Heart left ventricle (tissue), 13 donors: ENCODE results near the gene CHD3.

Experiments used
- POLR2A ChIP-seq, 2 donors: fragments of 450-650 bp; IDR thresholded peaks; one replicate each; pipeline ENCODE4 v1.6.1; 2017; ENCODE audit warnings: antibody characterized with exemption in 2 of 2, mild to moderate bottlenecking in 2 of 2, moderate library complexity in 2 of 2
- TF ChIP-seq, protein P1 (sequence below), 12 donors: fragments of 200-600 bp; sonication (generic) in 4 of 12; IDR thresholded peaks; one replicate each; pipeline versions ENCODE4 v1.5.0 to v1.8.0; 2018 to 2022; ENCODE audit warnings: antibody characterized with exemption in 12 of 12, mild to moderate bottlenecking in 5 of 12
- donor health status: ischemic (EF 13 %, LVEDD 7.1; RV severe dilation, severe dysfunction).
- donor health status: DM: no; HTN: yes; CAD: no.
- donor health status: DM: no; HTN: no; CAD: no.
- donor health status: ischemic (EF 25% LVEDD 6.9; RV normal size, moderate dysfunction).
- donor health status: ischemic (EF 25% LVEDD 5.7; RV mildly dilated, moderate dysfunction).
- donor health status: ischemic (EF 35%, LVEDD 5.7; RV mildly dilated, moderate dysfunction).
- donor health status: nonischemic (EF 11% LVEDD 7.7; RV severe dilation, severe dysfunction).
- donor health status: DM: yes; HTN: yes; CAD: no.
- donor health status: PGD.
- donor health status: ischemic (EF 29% LVEDD 5.4; RV normal size, mild dysfunction).
- donor health status: nonischemic (EF 23%, LVEDD 6.1; RV moderate dilation, normal function).

DNA sequence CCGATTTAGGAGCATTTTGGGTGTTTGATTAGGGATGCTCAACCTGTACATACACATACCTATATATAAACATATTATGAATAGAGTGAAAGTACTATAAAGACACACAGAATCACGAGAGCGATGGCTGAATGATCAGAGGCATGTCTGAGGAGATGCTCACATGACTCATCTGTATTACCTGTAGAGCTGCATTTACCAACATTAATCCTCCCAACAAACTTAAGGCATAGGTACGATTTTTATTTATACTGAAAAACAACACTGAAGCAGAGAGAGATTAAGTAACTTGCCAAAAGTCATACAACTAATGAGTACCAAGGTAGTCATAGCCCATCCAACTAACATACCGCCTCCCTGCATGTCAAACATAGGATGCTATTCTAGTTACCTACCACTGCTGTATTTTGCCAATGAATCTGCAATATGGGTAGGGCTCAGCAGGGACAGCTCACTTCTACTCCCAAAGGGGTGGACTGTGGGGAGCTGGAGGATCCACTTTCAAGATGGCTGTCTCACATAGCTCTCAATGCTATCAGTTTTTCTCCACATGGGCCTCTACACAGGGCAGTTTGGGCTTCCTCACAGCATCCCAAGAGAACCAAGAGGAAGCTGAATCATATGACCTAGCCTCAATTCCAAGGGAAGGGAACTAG lies 23.5 kb upstream of the CHD3 start:
- TF ChIP-seq, protein P1, sequence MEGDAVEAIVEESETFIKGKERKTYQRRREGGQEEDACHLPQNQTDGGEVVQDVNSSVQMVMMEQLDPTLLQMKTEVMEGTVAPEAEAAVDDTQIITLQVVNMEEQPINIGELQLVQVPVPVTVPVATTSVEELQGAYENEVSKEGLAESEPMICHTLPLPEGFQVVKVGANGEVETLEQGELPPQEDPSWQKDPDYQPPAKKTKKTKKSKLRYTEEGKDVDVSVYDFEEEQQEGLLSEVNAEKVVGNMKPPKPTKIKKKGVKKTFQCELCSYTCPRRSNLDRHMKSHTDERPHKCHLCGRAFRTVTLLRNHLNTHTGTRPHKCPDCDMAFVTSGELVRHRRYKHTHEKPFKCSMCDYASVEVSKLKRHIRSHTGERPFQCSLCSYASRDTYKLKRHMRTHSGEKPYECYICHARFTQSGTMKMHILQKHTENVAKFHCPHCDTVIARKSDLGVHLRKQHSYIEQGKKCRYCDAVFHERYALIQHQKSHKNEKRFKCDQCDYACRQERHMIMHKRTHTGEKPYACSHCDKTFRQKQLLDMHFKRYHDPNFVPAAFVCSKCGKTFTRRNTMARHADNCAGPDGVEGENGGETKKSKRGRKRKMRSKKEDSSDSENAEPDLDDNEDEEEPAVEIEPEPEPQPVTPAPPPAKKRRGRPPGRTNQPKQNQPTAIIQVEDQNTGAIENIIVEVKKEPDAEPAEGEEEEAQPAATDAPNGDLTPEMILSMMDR (IDR thresholded peaks at IDR 0.05) = no peak
- no peak for TF ChIP-seq POLR2A (IDR thresholded peaks at IDR 0.05)
